Activated naive CD8-positive, alpha-beta T cell treated with anti-CD3 and anti-CD28 coated beads for 36 hours (primary cell): ENCODE measurements around the gene USP43. TPM values are rescaled to one million over a fixed set of nuclear protein-coding genes. Genes with fewer than 3 reads are reported as not detected.

Experiments
- DNase-seq: peaks from one replicate; pipeline ENCODE4 v3.0.0; 2021
- H3K27ac Mint-ChIP-seq: one replicate; pipeline ENCODE4 v1.8.0; 2022; ENCODE audit warnings: mild to moderate bottlenecking, moderate library complexity, mixed read lengths
- H3K27me3 Mint-ChIP-seq: one replicate; pipeline ENCODE4 v1.8.0; 2022; ENCODE audit warnings: mild to moderate bottlenecking, mixed read lengths
- H3K36me3 Mint-ChIP-seq: one replicate; pipeline ENCODE4 v1.8.0; 2021; ENCODE audit warnings: mild to moderate bottlenecking, mixed read lengths
- H3K4me1 Mint-ChIP-seq: one replicate; pipeline ENCODE4 v1.8.0; 2021; ENCODE audit warnings: mixed read lengths
- H3K4me3 Mint-ChIP-seq: one replicate; pipeline ENCODE4 v1.8.0; 2022; ENCODE audit warnings: mild to moderate bottlenecking, moderate library complexity, mixed read lengths
- H3K9me3 Mint-ChIP-seq: one replicate; pipeline ENCODE4 v1.8.0; 2022; ENCODE audit warnings: mixed read lengths
- total RNA-seq, 2 experiments: library from RNA; stranded (reverse); gene quantifications; one replicate each; pipeline ENCODE4 v1.2.3, GENCODE V29; 2021

Gene USP43
- total RNA-seq, 2 experiments from 2014 or later = 0.39 to 0.40 TPM

DNA sequence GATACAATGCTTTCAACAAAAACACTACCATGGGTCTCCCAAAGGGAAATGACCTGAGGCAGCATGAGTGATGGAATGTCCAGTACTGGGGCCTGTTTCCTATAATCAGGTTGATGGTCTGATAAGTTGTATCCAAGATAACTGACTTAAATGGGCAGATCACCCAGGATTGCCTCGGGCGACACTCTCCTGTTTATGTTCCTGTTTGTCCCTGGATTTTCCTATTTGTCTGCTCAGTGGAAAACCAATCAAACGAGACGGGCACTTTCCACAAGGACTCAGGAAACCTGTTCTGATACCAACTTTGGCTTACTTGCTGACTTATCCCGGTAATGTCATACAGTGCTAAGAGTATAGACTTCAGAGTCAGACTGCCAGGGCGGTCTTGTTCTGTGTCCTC, 27.4 kb downstream of the USP43 start:
- no peak for DNase-seq
- Mint-ChIP-seq H3K36me3 (no peaks in the 10 kb centered on the region), H3K9me3 (no peaks in the 10 kb centered on the region), H3K4me3 (no peak overlapping the region), H3K27me3 (peaks cover 17% of the 10 kb centered on the region), H3K27ac (no peak overlapping the region), H3K4me1 (no peaks in the 10 kb centered on the region)

DNA sequence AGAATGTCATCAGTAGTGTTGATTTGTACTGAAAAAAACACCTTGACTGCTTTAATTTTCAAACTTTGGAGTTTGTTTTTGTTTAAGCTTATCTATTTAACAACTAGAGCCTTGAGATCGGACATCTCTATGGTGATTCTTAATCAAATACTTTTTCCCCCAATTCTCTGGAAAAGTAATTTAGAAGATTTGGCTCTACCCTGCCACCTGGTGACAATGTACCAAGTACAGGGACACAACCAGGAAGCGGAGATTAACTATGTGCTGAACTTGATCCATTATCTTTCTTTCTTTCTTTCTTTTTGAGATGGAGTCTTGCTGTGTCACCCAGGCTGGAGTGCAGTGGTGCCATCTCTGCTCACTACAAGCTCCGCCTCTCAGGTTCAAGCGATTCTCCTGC, 30.8 kb downstream of the USP43 start:
- H3K27ac Mint-ChIP-seq = no peak overlapping the region
- no peaks in the 10 kb centered on the region for H3K4me1 Mint-ChIP-seq
- H3K9me3 Mint-ChIP-seq = peaks cover 6% of the 10 kb centered on the region
- no peaks in the 10 kb centered on the region for H3K27me3 Mint-ChIP-seq
- peaks cover 7% of the 10 kb centered on the region for H3K36me3 Mint-ChIP-seq
- H3K4me3 Mint-ChIP-seq = no peak overlapping the region
- no peak for DNase-seq

DNA sequence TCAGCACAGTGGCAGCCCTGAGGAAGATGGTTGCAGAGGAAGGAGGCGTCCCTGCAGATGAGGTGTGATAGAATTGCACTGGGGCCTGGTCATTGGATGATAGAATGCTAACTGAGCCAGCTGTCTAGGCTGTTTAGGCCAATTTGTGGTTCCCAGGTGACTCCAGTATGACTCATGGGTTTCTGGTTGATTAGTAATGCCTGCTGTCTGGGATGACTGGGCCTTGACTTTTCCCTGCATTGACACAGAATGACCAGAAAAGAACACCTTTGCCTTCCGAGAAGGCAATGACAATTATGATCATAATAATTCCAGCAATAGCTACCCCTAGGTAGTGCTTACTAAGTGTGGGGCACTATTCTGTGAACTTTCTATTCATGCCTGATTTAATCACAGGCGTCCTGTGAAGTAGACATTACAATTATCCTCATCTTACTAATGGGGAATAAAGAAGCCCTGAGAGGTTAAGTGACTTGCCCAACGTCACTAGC, 31.5 kb downstream of the USP43 start:
- Mint-ChIP-seq H3K4me3 (no peak overlapping the region), H3K27ac (no peak overlapping the region), H3K36me3 (peaks cover 7% of the 10 kb centered on the region), H3K9me3 (peaks cover 6% of the 10 kb centered on the region), H3K27me3 (no peaks in the 10 kb centered on the region), H3K4me1 (no peaks in the 10 kb centered on the region)
- no peak for DNase-seq

DNA sequence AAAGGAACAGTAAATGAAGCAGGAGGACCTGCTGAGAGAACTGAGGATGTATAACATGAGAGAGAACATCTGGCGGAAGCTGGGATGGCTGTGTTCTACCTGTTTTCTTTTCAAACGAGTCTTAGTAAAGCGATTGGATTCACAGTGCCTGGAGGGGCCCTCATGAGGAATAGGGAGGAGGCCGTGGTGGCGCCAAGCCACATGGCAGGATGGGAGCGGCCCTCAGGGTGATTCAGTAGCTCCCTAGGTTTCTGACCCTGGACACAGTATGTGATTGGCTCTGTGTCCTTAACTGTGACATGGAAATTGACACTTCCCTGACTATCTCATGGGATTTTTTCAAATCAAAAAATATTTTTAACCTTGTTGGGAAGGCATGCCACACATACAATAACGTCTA, 32.1 kb downstream of the USP43 start:
- no peak overlapping the region for H3K27ac Mint-ChIP-seq
- DNase-seq = no peak
- no peaks in the 10 kb centered on the region for H3K27me3 Mint-ChIP-seq
- H3K9me3 Mint-ChIP-seq = peaks cover 6% of the 10 kb centered on the region
- no peak overlapping the region for H3K4me3 Mint-ChIP-seq
- peaks cover 7% of the 10 kb centered on the region for H3K36me3 Mint-ChIP-seq
- H3K4me1 Mint-ChIP-seq = no peaks in the 10 kb centered on the region

DNA sequence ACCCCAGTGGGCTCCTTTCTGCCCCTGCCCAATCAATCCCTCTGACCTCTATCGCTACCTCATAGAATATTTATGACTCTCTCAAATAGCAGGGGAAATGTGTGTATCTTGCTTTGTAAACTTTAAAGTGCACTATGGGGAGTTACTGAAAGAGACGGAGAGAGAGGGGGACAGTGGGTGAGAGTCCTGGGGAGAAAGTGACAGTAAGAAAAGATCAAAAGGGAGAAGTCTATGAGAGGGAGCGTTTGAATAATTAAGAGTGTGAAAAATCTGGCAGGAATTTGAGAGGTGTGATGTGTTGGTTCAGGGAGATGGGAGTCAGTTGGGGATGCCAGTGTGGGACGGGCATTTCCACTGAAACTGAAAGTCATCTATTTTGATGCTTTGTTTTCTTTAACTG, 32.6 kb downstream of the USP43 start:
- Mint-ChIP-seq H3K27me3 (no peaks in the 10 kb centered on the region), H3K9me3 (peaks cover 6% of the 10 kb centered on the region), H3K4me1 (no peaks in the 10 kb centered on the region), H3K36me3 (peaks cover 7% of the 10 kb centered on the region), H3K27ac (no peak overlapping the region), H3K4me3 (no peak overlapping the region)
- DNase-seq = no peak

DNA sequence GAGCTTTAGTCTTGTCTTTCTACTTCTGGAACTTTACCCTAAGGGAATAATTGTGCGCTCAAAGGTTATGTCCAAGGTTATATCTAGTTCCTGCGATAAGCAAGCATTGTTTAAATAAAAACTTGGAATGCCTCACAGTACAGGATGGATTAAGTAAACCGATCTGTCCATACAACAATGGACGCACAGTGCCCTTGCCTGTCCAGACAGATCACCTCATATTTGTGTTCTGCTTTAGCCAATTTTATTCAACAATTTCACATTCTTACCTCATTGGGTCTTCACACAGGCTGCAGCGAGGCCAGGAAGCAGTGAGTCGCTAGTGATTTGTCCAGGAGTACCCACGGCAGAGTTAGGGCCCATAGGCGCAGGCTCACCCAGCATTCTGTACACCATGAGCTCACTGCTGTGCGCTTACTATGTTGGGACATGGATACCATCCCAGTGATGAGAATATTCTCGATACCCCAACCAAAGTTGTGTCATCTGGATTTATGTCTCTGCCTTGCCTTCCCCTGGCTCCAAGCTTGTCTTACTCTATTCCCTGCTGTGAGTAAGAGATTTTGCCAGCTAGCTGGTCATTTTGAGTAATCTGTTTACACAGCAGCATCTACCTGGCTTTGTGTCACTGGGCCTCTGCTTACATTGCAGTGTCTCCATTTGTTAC, 39.8 kb downstream of the USP43 start:
- H3K9me3 Mint-ChIP-seq = peaks cover 10% of the 10 kb centered on the region
- H3K4me1 Mint-ChIP-seq = no peaks in the 10 kb centered on the region
- DNase-seq = no peak
- H3K4me3 Mint-ChIP-seq = no peak overlapping the region
- H3K27ac Mint-ChIP-seq = no peak overlapping the region
- no peaks in the 10 kb centered on the region for H3K27me3 Mint-ChIP-seq
- peaks cover 5% of the 10 kb centered on the region for H3K36me3 Mint-ChIP-seq

DNA sequence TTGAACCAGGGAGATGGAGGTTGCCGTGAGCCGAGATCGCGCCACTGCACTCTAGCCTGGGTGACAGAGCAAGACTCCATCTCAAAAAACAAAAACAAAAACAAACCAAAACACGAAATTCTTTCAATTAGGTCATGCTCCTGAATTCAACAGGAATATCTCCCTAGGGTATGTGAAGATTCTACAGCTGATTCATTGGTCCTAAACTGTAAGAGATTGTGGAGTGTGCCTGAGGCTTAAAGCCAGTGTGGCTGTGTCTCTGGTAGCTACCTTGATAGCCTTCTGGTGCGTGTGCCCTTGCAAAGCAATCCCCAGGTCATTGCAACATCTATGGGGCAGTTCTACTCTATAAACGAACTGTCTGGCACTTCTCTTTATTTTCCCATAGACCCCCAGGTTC, 48.4 kb downstream of the USP43 start:
- H3K9me3 Mint-ChIP-seq = no peaks in the 10 kb centered on the region
- DNase-seq = no peak
- H3K36me3 Mint-ChIP-seq = no peaks in the 10 kb centered on the region
- H3K4me3 Mint-ChIP-seq = no peak overlapping the region
- H3K27me3 Mint-ChIP-seq = no peaks in the 10 kb centered on the region
- H3K27ac Mint-ChIP-seq = no peak overlapping the region
- H3K4me1 Mint-ChIP-seq = no peaks in the 10 kb centered on the region

DNA sequence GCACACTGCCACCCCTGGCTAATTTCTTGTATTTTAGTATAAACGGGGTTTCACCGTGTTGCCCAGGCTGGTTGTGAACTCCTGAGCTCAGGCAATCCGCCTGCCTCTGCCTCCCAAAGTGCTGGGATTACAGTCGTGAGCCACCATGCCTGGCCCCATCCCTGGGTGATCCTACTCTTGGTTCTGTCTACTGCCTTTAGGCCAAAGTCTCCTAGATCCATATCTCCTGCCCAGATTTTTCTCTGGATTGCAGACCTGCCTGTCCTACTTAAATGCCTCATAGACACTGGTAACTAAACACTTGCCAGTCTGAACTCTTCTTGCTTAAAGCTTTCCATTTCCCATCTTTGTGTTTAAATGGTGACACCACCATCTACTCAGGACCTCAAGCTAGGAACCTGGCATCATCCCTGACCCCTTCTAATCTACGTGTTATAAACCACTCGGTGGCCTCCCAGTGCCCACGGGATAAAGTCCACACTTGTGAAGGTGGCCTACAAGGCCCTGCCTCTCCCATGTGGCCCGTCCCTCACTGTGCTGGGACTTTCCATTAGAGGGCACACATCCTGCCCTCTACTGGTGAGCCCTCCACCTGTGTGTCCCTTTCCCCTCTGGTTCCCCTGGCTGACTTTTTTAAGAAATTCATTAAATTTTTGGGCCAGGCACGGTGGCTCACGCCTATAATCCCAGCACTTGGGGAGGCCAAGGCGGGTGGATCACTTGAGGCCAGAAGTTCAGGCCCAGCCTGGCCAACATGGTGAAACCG, 51.1 kb downstream of the USP43 start:
- Mint-ChIP-seq H3K4me3 (no peak overlapping the region), H3K27ac (no peak overlapping the region), H3K9me3 (no peaks in the 10 kb centered on the region), H3K27me3 (no peaks in the 10 kb centered on the region), H3K4me1 (no peaks in the 10 kb centered on the region), H3K36me3 (no peaks in the 10 kb centered on the region)
- no peak for DNase-seq

DNA sequence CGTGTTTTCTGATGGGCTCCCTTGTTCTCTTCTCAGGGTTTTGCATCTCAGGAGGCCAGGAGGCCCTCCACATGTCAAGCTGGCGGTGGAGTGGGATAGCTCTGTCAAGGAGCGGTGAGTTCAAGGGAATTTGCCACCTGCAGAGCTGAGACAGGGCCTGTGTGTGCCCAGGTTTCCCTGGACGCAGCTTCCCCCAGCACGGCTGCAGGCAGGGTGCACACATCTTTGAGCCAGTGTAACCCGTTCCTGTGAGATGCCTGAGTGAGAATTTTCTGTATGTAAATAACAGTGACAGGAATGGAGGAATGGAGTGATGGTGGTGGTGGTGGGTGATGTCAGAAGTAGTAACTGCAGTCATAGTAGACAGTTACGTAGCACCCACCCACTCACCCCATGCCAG, 54.8 kb downstream of the USP43 start:
- Mint-ChIP-seq H3K27me3 (no peaks in the 10 kb centered on the region), H3K36me3 (no peaks in the 10 kb centered on the region), H3K4me3 (no peak overlapping the region), H3K9me3 (no peaks in the 10 kb centered on the region), H3K4me1 (no peaks in the 10 kb centered on the region), H3K27ac (no peak overlapping the region)
- DNase-seq = no peak

DNA sequence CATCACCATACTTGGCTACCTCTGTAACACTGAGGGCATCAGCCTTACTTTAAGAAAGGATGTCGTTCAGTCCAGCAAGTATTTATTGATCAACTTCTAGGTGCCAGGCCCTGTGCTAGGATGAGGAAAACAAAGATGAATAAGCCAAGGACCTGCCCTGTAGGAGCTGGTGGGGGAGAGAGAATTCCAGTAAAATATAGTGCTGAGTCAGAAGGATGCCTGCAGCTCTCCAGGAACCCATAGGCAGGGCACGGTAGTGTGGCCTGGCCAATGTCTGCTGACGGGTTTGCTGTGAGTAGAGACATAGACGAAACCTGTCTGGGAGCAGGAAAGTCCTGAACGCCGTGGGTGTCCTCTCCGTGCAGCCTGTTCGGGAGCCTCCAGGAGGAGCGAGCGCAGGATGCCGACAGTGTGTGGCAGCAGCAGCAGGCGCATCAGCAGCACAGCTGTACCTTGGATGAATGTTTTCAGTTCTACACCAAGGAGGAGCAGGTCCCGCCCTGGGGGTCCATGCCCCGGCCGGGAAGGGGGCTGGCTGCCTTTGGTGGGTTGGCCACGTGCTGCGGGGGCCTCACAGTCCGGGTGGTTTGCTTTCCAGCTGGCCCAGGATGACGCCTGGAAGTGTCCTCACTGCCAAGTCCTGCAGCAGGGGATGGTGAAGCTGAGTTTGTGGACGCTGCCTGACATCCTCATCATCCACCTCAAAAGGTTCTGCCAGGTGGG, 55.6 kb downstream of the USP43 start:
- no peak overlapping the region for H3K27ac Mint-ChIP-seq
- no peaks in the 10 kb centered on the region for H3K27me3 Mint-ChIP-seq
- H3K4me3 Mint-ChIP-seq = no peak overlapping the region
- H3K4me1 Mint-ChIP-seq = peaks cover under 1% of the 10 kb centered on the region
- no peak for DNase-seq
- H3K36me3 Mint-ChIP-seq = no peaks in the 10 kb centered on the region
- no peaks in the 10 kb centered on the region for H3K9me3 Mint-ChIP-seq

DNA sequence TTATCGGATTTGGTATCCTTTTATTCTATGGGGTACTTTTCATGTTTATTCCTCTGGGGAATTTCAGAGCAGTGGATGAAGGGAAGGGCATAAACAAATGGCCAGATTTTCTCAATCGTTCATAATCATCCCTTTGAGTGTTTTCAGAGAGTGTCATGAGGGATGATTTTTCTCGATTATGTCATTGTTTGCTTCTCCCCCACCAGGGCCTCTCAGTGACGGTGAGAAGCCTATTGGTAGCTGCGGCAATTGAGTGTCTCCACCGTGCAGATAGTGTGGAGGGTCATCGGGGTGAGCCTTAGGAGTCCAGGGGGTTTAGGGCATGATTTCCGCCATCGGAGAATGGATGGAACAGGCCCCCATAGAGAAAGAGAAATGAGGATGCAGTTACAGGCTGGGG, 57.2 kb downstream of the USP43 start:
- peaks cover 4% of the 10 kb centered on the region for H3K4me1 Mint-ChIP-seq
- no peaks in the 10 kb centered on the region for H3K36me3 Mint-ChIP-seq
- DNase-seq = no peak
- H3K4me3 Mint-ChIP-seq = no peak overlapping the region
- no peaks in the 10 kb centered on the region for H3K27me3 Mint-ChIP-seq
- no peak overlapping the region for H3K27ac Mint-ChIP-seq
- H3K9me3 Mint-ChIP-seq = no peaks in the 10 kb centered on the region

DNA sequence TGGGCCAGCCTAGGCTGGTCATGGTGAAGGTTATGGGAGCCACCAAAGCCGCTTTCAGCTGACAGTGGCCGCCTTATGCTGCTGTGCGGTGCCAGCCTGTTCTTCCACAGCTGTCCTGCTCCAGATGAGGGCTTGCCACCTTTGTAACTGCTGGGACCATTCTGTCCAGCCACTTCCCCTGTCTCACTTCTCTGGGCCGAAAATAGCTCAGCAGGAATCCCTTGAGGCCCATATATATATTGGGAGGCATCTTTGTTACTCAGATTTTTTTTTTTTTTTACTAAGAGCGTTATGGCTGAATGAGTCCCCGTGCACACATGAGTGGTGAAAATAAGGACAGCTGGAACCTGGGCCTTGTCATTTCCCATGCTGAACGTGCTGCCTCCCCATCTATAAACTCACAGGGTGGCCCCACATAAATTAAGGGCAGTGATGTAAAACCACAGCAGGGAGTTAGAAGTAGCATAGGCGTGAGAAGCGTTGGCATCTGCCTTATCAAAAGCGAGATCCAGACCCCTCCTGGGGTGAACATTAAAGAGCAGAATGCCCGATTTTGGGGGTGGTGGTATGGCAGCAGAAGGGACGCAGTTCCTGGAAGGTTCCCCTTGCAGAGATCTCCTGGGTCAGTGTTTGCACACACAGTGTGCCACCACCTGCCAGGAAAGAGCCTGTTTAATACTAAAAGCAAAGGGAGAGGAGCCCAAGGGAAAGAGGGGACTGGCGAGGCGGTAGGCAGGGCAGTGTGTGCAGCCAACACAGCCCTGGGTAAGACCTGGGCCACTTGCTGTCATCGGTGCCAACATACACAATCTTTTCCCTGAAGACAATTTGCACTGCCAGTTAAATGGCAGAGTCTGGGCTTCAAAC, 57.8 kb downstream of the USP43 start:
- H3K4me3 Mint-ChIP-seq = no peak overlapping the region
- peaks cover 4% of the 10 kb centered on the region for H3K4me1 Mint-ChIP-seq
- no peak overlapping the region for H3K27ac Mint-ChIP-seq
- H3K9me3 Mint-ChIP-seq = no peaks in the 10 kb centered on the region
- H3K36me3 Mint-ChIP-seq = no peaks in the 10 kb centered on the region
- no peak for DNase-seq
- no peaks in the 10 kb centered on the region for H3K27me3 Mint-ChIP-seq

DNA sequence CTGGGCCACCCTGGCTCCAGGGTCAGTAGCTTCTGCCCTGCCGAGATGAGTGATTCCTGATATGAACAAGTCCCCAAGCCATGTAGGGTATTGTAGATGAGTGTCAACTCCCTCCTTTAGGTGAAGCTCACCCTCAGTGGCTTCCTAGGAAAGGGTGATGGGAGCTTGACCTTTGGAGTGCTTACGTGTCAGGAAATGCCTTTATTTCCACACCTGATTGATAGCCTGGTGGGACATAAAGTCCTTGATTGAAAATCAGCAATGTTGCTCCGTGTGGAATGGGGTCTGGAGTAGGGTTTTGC, 58.4 kb downstream of the USP43 start:
- no peak overlapping the region for H3K27ac Mint-ChIP-seq
- no peak for DNase-seq
- no peaks in the 10 kb centered on the region for H3K9me3 Mint-ChIP-seq
- no peaks in the 10 kb centered on the region for H3K27me3 Mint-ChIP-seq
- H3K4me1 Mint-ChIP-seq = peaks cover 4% of the 10 kb centered on the region
- H3K36me3 Mint-ChIP-seq = no peaks in the 10 kb centered on the region
- no peak overlapping the region for H3K4me3 Mint-ChIP-seq

DNA sequence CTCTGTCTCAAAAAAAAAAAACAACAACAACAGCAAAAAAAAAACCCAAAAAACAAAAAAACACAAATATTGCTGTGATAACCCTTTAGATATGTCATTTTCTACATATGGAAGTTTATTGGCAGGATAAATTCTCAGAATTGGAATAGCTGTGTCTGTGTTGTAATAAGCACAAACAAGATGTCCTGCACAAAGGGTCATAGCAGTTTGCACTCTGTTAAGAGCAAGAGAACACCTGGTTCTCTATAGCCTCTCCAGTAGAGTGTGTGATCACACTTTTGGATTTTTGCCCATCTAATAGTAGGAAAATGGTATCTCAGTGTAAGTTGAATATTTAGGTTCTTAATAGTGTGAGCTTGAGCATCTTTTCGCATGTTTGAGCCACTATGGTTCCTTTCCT, 60.4 kb downstream of the USP43 start:
- Mint-ChIP-seq H3K36me3 (no peaks in the 10 kb centered on the region), H3K27me3 (peaks cover 3% of the 10 kb centered on the region), H3K4me1 (peaks cover 4% of the 10 kb centered on the region), H3K27ac (no peak overlapping the region), H3K4me3 (no peak overlapping the region), H3K9me3 (no peaks in the 10 kb centered on the region)
- no peak for DNase-seq

DNA sequence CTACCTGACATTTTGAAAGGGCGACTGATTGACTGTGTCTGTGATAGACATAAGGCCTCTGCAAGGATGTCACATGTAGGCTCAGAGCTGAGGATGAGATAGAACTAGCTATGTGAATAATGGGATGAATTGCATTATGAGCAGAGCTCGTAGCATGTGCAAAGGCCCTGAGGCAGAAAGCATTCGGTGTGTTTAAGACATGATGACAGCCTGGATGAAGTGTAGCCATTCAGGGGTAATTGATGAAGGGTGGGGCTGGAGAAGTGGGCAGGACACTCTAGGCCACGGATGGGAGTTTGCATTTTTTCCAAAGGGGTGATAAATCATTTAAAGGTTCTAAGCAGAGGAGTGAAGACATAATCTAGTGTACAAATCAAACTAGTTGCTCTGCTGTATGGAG, 62.6 kb downstream of the USP43 start:
- H3K36me3 Mint-ChIP-seq = no peaks in the 10 kb centered on the region
- H3K27ac Mint-ChIP-seq = no peak overlapping the region
- peaks cover 4% of the 10 kb centered on the region for H3K4me1 Mint-ChIP-seq
- DNase-seq = no peak
- no peak overlapping the region for H3K4me3 Mint-ChIP-seq
- no peaks in the 10 kb centered on the region for H3K9me3 Mint-ChIP-seq
- H3K27me3 Mint-ChIP-seq = peaks cover 3% of the 10 kb centered on the region
